Stimulated activated naive B cell treated with anti-CD40 and anti-IgM and Interleukin-4, amounts not matched to agents 10 μg/mL and 1 μg/mL and 100 μg/mL, for 72 hours (primary cell): ENCODE results near the gene HDAC10.
"Not testable (repeated sequence)": the region's sequence is repeated elsewhere in the genome, so short reads cannot be mapped to it uniquely, and the experiment has no call there.

Experiments
- ATAC-seq, 2 donors: fragments of 150-1000 bp; cut with Tn5 transposase; replicated peaks; 2 replicates each; pipeline ENCODE4 v1.10.0; 2021; ENCODE audit warnings: moderate library complexity in 1 of 2
- DNase-seq: peaks from one replicate; pipeline ENCODE4 v3.0.0; 2021
- H3K27ac Mint-ChIP-seq: one replicate; pipeline ENCODE4 v1.8.0; 2022; ENCODE audit warnings: mild to moderate bottlenecking, mixed read lengths
- H3K27me3 Mint-ChIP-seq, 2 donors: one replicate each; pipeline ENCODE4 v1.8.0; 2022; ENCODE audit warnings: mixed read lengths in 2 of 2
- H3K36me3 Mint-ChIP-seq, 2 donors: one replicate each; pipeline ENCODE4 v1.8.0; 2022; ENCODE audit warnings: mixed read lengths in 2 of 2, mild to moderate bottlenecking in 1 of 2
- H3K4me1 Mint-ChIP-seq, 2 donors: one replicate each; pipeline ENCODE4 v1.8.0; 2022; ENCODE audit warnings: mixed read lengths in 2 of 2, mild to moderate bottlenecking in 1 of 2
- H3K4me3 Mint-ChIP-seq, 2 donors: one replicate each; pipeline ENCODE4 v1.8.0; 2022; ENCODE audit warnings: mild to moderate bottlenecking in 2 of 2, mixed read lengths in 2 of 2, moderate library complexity in 1 of 2
- H3K9me3 Mint-ChIP-seq, 2 donors: one replicate each; pipeline ENCODE4 v1.8.0; 2022; ENCODE audit warnings: mixed read lengths in 2 of 2, mild to moderate bottlenecking in 1 of 2

Gene HDAC10

DNA sequence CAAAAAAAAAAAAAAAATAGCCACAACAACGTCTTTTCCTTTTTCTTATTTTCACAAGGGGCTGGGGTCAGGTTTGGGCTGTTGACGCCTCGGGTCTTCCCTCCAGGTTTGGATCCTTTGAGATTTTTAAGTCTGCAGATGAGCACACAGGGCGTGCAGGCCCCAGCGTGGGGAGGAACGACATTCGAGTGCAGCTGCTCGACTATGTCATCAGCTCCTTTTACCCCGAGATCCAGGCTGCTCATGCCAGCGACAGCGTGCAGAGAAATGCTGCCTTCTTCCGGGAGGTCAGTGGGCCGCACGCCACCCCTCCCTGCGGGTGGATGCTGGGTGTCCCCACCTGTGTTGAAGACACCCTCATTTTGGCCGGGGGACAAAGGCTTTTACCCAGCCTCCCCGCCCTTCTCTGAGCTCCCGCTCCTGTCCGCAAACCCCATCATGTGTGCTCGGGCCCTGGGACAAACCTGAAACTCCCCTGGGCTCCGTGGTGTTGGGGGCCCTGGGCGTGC lies 42.6 kb downstream of the HDAC10 start:
- Mint-ChIP-seq H3K4me3 (no peak overlapping the region), H3K27ac (no peak overlapping the region), H3K4me1 (peaks cover 35 to 57% of the 10 kb centered on the region in 2 donors), H3K9me3 (no peaks in the 10 kb centered on the region), H3K36me3 (peaks cover 33 to 64% of the 10 kb centered on the region in 2 donors), H3K27me3 (no peaks in the 10 kb centered on the region)
- ATAC-seq, result no peak
- DNase-seq, result no peak

DNA sequence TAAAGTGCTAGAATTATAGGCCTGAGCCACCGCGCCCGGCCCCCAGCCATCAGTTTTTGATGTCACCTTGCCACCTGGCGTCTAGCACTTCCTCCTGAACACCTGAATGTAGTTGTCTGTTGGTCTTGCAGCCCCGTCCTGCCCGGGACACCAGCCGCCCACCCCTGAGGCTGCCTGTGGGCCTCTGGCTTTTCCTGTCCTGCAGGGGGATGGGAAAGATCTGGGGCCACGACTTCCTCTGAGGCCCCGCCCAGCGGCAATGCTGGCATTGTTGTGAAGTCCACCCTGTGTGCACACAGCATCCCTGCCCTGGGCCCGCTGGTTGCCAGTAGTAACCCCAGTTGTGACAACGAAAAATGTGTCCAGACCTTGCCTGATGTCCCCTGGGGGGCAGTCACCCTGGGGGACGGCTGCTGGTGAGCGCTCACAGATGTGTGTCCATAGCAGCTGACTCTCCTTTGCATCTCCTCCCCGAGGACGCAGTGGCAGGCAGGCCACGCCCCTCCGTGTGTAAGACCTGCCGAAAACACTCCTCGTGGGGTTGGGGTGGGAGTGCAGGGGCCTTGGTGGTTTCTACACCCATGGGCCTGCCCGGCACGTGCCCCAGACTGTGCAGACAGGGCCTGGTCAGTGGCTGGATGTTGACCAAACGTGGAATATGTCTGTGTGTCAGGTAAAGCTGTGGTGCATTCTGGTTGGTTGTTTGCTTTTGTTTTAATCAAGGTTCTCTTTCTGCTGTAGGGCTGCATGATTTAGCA lies 43.5 kb downstream of the HDAC10 start:
- peaks cover 33 to 51% of the 10 kb centered on the region in 2 donors for H3K4me1 Mint-ChIP-seq
- no peaks in the 10 kb centered on the region for H3K27me3 Mint-ChIP-seq
- peak overlapping the region; percentile 65 for H3K27ac Mint-ChIP-seq
- no peaks in the 10 kb centered on the region for H3K9me3 Mint-ChIP-seq
- ATAC-seq (peak; percentile 31 to 41), DNase-seq (no peak)
- peaks cover 30 to 59% of the 10 kb centered on the region in 2 donors for H3K36me3 Mint-ChIP-seq
- H3K4me3 Mint-ChIP-seq, result no peak overlapping the region

DNA sequence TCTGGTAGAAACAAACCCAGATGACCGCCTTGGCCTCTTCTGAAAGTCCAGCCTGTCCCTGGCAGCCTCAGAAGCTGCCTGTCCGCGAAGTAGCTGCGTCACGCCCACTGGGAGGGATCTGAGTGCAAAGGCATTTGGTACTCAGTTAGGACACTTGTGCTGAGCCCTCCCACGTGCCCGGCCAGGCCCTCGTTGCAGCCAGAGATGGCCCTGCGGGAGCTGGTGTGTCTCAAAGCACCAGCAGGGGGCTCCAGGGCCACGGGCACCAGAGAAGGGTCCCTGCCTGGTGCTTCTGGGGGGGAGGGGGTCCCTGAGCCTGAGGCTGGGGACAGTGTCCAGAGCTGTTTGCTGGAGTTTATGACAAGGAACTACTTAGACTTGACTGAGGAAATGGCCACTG lies 44.5 kb downstream of the HDAC10 start:
- Mint-ChIP-seq H3K36me3 (peaks cover 31 to 52% of the 10 kb centered on the region in 2 donors), H3K4me3 (no peak overlapping the region), H3K27me3 (no peaks in the 10 kb centered on the region), H3K9me3 (no peaks in the 10 kb centered on the region), H3K27ac (no peak overlapping the region), H3K4me1 (peaks cover 37 to 57% of the 10 kb centered on the region in 2 donors)
- no peak for DNase-seq
- ATAC-seq, result no peak

DNA sequence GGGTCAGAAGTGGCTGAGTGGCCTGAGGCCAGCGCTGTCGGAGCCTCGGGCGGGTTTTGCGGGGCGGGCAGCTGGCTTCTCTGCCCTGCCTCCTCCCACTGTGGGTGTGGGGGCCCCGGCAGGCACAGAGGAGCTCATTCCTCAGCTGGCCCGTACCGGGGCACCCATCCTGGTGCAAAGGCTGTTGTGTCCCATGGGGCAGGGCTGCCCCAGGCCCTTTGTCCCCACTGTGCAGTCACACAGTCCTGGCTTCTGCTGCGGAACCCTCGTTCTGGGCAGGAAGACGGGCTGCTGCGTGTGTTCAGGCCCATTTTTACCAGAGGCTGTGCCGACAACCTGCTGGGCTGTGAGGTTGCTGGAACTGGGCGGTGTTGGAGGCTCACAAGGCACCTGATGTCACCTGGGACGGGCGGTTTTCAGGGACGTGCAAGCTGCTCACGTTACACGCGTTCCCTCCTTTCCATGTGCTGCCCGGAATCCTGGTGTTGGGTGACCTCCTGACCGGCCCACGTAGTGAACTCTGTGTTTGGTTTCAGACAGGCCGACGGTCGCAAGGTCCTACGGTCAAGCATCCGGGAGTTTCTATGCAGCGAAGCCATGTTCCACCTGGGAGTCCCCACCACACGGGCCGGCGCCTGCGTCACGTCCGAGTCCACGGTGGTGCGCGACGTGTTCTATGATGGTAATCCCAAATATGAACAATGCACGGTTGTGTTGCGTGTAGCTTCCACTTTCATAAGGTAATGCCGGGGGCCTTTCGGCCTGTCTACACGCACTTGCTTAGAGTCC lies 45.1 kb downstream of the HDAC10 start:
- H3K27ac Mint-ChIP-seq, result no peak overlapping the region
- no peak for DNase-seq
- H3K4me1 Mint-ChIP-seq, result peaks cover 37 to 57% of the 10 kb centered on the region in 2 donors
- H3K27me3 Mint-ChIP-seq, result no peaks in the 10 kb centered on the region
- peaks cover 31 to 49% of the 10 kb centered on the region in 2 donors for H3K36me3 Mint-ChIP-seq
- H3K4me3 Mint-ChIP-seq, result no peak overlapping the region
- ATAC-seq, result no peak
- H3K9me3 Mint-ChIP-seq, result no peaks in the 10 kb centered on the region

DNA sequence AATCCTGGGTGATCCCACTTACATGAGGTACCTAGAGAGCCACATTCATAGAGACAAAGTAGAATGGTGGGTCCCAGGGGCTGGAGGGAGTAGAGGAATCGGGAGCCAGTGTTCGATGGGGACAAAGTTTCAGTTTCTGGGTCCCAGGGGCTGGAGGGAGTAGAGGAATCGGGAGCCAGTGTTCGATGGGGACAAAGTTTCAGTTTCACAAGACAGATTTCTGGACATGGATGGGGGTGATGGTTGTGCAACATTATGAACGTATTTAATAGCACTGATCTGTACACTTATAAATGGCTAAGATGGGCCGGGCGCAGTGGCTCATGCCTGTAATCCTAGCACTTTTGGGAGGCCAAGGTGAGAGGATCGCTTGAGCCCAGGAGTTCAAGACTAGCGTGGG lies 46.1 kb downstream of the HDAC10 start:
- H3K4me1 Mint-ChIP-seq, result peaks cover 35 to 56% of the 10 kb centered on the region in 2 donors
- not testable (repeated sequence) for H3K4me3 Mint-ChIP-seq, H3K27me3 Mint-ChIP-seq, ATAC-seq, DNase-seq, H3K9me3 Mint-ChIP-seq
- H3K27ac Mint-ChIP-seq, result peak overlapping the region; percentile 38
- H3K36me3 Mint-ChIP-seq, result peaks cover 29 to 44% of the 10 kb centered on the region in 2 donors

DNA sequence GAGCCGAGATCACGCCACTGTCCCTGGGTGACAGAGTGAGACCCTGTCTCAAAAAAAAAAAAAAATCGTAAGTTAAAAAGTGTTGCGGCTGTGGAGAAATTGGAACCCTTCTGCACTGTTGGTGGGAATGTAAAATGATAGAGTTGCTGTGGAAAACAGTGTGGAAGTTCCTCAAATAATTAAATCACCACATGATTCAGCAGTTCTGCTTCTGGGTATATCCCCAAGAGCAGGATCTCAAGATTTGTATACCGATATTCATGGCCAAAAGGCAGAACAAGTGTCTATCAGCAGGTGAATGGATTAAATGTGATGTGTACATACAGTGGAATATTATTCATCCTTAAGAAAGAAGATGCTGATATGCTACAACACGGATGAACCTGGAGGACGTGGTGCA lies 46.5 kb downstream of the HDAC10 start:
- no peak overlapping the region for H3K4me3 Mint-ChIP-seq

DNA sequence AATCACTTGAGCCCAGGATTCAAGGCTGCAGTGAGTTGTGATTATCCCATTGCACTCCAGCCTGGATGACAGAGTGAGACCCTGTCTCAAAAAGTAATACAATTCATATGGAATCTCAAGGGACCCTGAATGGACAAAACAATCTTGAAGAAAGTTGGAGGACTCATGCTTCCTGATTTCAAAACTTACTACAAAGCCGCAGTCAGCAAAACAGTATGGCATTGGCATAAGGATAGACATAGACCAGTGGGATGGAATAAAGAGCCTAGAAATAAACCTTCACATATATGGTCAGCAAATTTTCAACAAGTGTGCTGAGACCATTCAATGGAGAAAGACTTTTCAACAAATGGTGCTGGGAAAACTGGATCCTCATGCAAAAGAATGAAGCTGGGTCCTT lies 47.8 kb downstream of the HDAC10 start:
- Mint-ChIP-seq H3K9me3 (no peaks in the 10 kb centered on the region), H3K4me3 (no peak overlapping the region), H3K27ac (no peak overlapping the region), H3K27me3 (no peaks in the 10 kb centered on the region), H3K36me3 (peaks cover 27 to 40% of the 10 kb centered on the region in 2 donors), H3K4me1 (peaks cover 33 to 58% of the 10 kb centered on the region in 2 donors)
- DNase-seq, result no peak
- ATAC-seq, result no peak

More for the DNA sequence above, 46.5 kb downstream of the HDAC10 start:
- no peaks in the 10 kb centered on the region for H3K27me3 Mint-ChIP-seq
- no peaks in the 10 kb centered on the region for H3K9me3 Mint-ChIP-seq
- peaks cover 24 to 41% of the 10 kb centered on the region in 2 donors for H3K36me3 Mint-ChIP-seq
- no peak overlapping the region for H3K27ac Mint-ChIP-seq
- DNase-seq, result no peak
- ATAC-seq, result no peak
- peaks cover 32 to 56% of the 10 kb centered on the region in 2 donors for H3K4me1 Mint-ChIP-seq

DNA sequence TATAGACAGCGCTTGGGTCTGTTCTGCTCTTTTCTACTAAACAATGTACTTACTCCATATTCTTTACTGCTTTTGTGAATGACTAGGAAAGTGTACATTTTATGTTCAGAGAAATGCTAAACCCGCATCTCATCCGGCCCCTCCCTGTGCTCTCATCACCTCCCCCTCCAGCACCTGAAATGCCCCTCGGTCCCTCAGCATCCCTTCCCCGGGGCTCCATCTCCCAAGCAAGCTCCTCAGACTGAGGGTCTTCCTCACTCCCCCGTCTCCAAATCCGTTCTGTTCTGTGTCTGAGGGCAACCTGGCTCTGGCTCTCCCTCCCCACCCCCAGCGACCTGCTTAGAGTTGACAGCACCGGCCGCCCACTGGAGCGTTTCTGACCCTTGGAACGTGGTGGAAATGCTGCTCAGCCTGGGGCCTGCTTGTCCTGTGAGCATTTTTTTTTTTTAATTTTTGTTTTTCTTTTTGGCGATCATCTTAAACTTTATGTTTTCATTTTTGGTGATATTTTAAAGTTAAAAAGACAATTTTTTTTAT lies 48.9 kb downstream of the HDAC10 start:
- Mint-ChIP-seq H3K4me1 (peaks cover 26 to 51% of the 10 kb centered on the region in 2 donors), H3K27ac (peak overlapping the region; percentile 52), H3K4me3 (peak overlapping the region; percentile 84 to 86), H3K36me3 (peaks cover 27 to 37% of the 10 kb centered on the region in 2 donors), H3K27me3 (no peaks in the 10 kb centered on the region), H3K9me3 (no peaks in the 10 kb centered on the region)
- ATAC-seq (no peak), DNase-seq (no peak)

DNA sequence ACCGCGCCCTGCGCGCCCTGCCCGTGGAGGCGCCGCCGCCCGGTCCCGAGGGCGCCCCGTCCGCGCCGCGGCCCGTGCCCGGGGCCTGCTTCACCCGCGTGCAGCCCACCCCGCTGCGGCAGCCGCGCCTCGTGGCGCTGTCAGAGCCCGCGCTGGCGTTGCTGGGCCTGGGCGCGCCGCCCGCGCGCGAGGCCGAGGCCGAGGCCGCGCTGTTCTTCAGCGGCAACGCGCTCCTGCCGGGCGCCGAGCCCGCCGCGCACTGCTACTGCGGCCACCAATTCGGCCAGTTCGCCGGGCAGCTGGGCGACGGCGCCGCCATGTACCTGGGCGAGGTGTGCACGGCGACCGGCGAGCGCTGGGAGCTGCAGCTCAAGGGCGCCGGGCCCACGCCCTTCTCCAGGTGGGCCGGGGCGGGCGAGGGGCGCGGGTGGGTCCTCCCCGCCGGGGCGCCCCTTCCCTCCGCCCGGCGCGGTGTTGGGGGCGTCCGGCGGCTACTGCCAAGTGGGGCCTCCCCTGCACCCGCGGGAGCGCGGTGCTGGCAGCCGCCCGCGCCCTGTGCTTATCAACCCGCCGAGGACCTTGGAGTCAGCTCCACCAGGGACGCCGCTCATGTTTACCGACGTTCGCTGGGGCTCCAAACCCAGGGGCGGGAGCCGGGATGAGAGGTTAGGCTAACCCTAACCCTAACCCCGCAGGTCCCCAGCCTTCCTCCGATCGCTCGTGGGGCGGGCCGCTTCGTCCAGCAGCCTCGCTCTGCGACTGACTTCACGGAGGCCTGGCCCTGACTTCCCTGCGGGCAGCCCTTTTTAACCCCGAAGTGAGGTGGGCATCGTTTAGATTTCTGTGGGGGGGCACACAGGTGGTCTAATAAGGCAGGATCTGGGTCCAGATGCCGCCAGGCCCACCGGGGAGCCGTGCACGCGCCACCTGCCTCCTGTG lies 49.6 kb downstream of the HDAC10 start:
- Mint-ChIP-seq H3K36me3 (peaks cover 31 to 37% of the 10 kb centered on the region in 2 donors), H3K4me1 (peaks cover 22 to 47% of the 10 kb centered on the region in 2 donors), H3K9me3 (no peaks in the 10 kb centered on the region), H3K27ac (peak overlapping the region; percentile 52), H3K4me3 (peak overlapping the region; percentile 84 to 86), H3K27me3 (no peaks in the 10 kb centered on the region)
- ATAC-seq (peak; percentile 33 to 38), DNase-seq (no peak)

DNA sequence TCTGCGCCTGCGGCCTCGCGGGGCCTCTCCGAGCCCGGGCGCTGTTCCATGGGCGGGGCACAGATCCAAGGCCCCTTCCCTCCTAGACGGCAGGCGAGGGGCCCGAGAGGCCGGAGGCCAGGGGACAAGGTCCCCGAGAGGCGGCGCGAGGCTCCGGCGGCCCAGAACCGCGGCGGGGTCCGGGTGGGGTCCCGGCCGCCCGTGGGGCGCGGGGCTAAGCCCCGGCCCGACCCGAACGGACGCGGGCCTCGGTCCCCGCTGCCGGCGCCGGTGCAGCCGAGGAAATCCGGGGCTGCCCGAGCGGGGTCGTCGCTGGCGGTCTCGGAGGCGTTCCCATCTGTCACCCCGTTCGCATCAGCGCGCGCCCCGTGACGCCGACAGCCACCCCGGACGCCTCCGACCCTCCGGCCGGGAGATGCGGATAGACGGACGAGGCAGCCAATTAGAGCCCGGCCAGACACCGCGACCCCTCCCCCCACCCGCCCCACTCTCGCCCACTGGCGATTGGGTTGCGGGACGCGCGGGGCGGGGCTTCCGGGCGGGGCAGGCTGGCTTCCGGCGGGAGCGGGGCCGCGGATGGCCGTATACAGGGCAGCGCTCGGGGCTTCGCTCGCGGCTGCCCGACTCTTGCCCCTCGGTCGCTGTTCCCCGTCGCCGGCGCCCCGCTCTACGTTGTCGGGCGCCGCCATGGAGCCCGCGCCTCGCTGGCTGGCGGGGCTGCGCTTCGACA lies 50.4 kb downstream of the HDAC10 start, which contains the start of gene SELENOO:
Gene SELENOO (plus strand): TSS at position 551 of the 730 bp plus-strand sequence. CDS start 26 bp downstream, at position 577.
- peaks cover 19 to 46% of the 10 kb centered on the region in 2 donors for H3K4me1 Mint-ChIP-seq
- peak within 1 kb of the TSS; percentile 91 for H3K27ac Mint-ChIP-seq
- ATAC-seq (peak; percentile 90 to 92), DNase-seq (peak; percentile 86)
- H3K27me3 Mint-ChIP-seq, result no peaks in the 10 kb centered on the region
- H3K9me3 Mint-ChIP-seq, result no peaks in the 10 kb centered on the region
- H3K4me3 Mint-ChIP-seq, result peak within 1 kb of the TSS; percentile 84 to 86
- H3K36me3 Mint-ChIP-seq, result peaks cover 32 to 33% of the 10 kb centered on the region in 2 donors

DNA sequence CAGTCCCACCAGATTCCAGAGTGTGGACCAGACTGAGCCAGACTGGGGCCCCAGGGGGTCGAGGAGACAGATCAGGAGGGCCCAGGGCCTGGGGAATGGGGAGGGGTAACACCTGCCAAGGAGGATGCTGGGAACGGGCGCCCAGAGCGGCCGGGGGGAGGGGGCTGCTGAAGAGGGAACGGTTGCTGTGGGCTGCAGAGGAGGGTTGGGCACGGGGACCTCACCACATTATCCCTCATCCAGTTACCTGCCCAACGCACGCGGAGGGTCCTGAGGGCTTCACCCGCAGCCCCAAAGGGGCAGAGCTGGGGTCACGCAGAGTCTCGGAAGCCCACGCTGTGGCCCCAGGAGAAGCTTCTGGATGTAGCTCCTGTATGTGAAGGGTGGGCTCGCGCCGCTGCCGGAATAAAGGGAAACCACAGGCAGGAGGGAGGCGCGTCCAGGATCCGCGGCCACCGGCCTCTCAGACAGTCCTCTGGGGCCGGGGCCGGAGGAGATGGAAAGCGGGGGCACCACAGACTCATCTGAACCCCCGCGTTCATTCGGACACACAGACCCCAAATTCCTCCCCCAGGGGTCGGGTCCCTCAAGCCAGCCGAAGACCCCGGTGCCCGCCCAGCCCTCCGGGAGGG lies 51.1 kb downstream of the HDAC10 start:
- Mint-ChIP-seq H3K27me3 (no peaks in the 10 kb centered on the region), H3K4me3 (peak overlapping the region; percentile 76 to 82), H3K27ac (peak overlapping the region; percentile 91), H3K36me3 (peaks cover 32 to 34% of the 10 kb centered on the region in 2 donors), H3K4me1 (peaks cover 22 to 48% of the 10 kb centered on the region in 2 donors), H3K9me3 (no peaks in the 10 kb centered on the region)
- DNase-seq (no peak), ATAC-seq (peak; percentile 9 to 10)

DNA sequence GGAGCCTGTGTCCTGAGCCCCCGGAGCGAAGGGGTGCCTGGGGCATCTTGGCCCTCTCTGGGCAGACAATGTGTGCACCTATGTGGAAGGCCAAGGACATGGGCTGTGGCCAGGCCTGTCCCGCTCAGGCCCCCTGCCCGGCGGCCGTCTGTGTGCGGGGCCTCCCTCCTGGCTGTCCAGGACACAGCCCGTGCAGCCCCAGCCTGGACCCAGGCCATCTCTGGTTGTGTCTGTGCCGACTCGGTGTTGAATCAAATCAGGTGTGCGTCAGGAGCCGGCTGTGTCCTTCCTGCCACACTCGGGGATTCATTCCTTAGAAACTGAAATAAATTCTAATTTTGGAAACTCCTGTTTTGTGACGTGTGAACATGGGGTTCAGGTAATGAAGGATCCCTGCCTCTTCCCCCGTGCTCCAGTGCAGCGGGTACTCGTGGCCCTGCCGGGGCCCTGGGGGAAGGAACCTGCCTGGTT lies 51.8 kb downstream of the HDAC10 start:
- Mint-ChIP-seq H3K36me3 (peaks cover 27 to 32% of the 10 kb centered on the region in 2 donors), H3K9me3 (no peaks in the 10 kb centered on the region), H3K4me1 (peaks cover 19 to 51% of the 10 kb centered on the region in 2 donors), H3K27ac (peak overlapping the region; percentile 91), H3K4me3 (peak overlapping the region; percentile 76 to 82), H3K27me3 (no peaks in the 10 kb centered on the region)
- ATAC-seq, result no peak
- no peak for DNase-seq
